SK-N-SH (cell line): ENCODE measurements around the gene PHKG1. TPM values are rescaled to one million over a fixed set of nuclear protein-coding genes. Genes with fewer than 3 reads are reported as not detected.

Source experiments
- CTCF ChIA-PET: fragments of 300-600, 350-600 bp; formaldehyde crosslinking; extraction: SDS; loops from one replicate; lab custom pipeline; 2021; lab: Yijun Ruan, JAX
- POLR2A ChIA-PET: fragments of 350-600 bp; sonication (Branson Sonifier 250); formaldehyde crosslinking; extraction: SDS; loops from one replicate; lab custom pipeline; 2020; ENCODE audit warnings: antibody characterized with exemption, inconsistent platforms; lab: Yijun Ruan, JAX
- DNase-seq: peaks from one replicate; pipeline ENCODE4 v3.0.0; 2012
- H2AFZ ChIP-seq: fragments of 200-600 bp; sonication (generic); 2 replicates; pipeline ENCODE4 v1.8.1; 2016; ENCODE audit warnings: antibody characterized with exemption, mild to moderate bottlenecking, low read depth
- H3F3A ChIP-seq: fragments of 200-600 bp; sonication (generic); replicated peaks from 2 replicates; pipeline ENCODE3; 2016; ENCODE audit warnings: antibody characterized with exemption, mild to moderate bottlenecking; ENCODE audit not compliant: insufficient read depth
- H3K27ac ChIP-seq, 2 experiments: fragments of 200-500 bp in 1 of 2; fragments of 200-600 bp in 1 of 2; sonication (Bioruptor generic) in 1 of 2; sonication (generic), shearing (Covaris generic) in 1 of 2; 2 replicates each; pipeline versions ENCODE4 v1.5.1 to v1.6.1; 2014 to 2016; ENCODE audit warnings: low read depth in 2 of 2, inconsistent platforms in 1 of 2, low read length in 1 of 2, mild to moderate bottlenecking in 1 of 2, mixed read lengths in 1 of 2
- H3K27me3 ChIP-seq: fragments of 200-600 bp; sonication (generic), shearing (Covaris generic); 2 replicates; pipeline ENCODE4 v1.6.1; 2016; ENCODE audit warnings: mixed run types; ENCODE audit not compliant: insufficient read depth
- H3K36me3 ChIP-seq, 2 experiments: fragments of 200-500 bp in 1 of 2; fragments of 200-600 bp in 1 of 2; sonication (Bioruptor generic) in 1 of 2; sonication (generic) in 1 of 2; replicated peaks in 1 of 2; 2 replicates each; pipeline versions ENCODE3 to v1.5.1; 2014 to 2016; ENCODE audit warnings: low read length in 1 of 2, mild to moderate bottlenecking in 1 of 2; ENCODE audit not compliant: insufficient read depth in 2 of 2, control insufficient read depth in 1 of 2
- H3K4me1 ChIP-seq, 2 experiments: fragments of 200-500 bp in 1 of 2; fragments of 200-600 bp in 1 of 2; sonication (Bioruptor generic) in 1 of 2; sonication (generic), shearing (Covaris generic) in 1 of 2; 2 replicates each; pipeline versions ENCODE4 v1.5.1 to v1.6.1; 2014 to 2016; ENCODE audit warnings: low read depth in 1 of 2, low read length in 1 of 2, mixed run types in 1 of 2; ENCODE audit not compliant: insufficient read depth in 2 of 2, control insufficient read depth in 1 of 2
- H3K4me2 ChIP-seq: fragments of 200-600 bp; sonication (generic), shearing (Covaris generic); 2 replicates; pipeline ENCODE4 v1.6.1; 2017; ENCODE audit warnings: mixed run types
- H3K4me3 ChIP-seq, 2 experiments: fragments of 200-500 bp in 1 of 2; fragments of 200-600 bp in 1 of 2; sonication (Bioruptor generic) in 1 of 2; sonication (generic), shearing (Covaris generic) in 1 of 2; 2 replicates each; pipeline versions ENCODE4 v1.5.1 to v1.8.1; 2014 to 2016; ENCODE audit warnings: low read depth in 2 of 2, inconsistent platforms in 1 of 2, low read length in 1 of 2, mild to moderate bottlenecking in 1 of 2, mixed read lengths in 1 of 2, moderate library complexity in 1 of 2
- H3K79me2 ChIP-seq: fragments of 200-600 bp; sonication (generic); 2 replicates; pipeline ENCODE4 v1.8.1; 2017; ENCODE audit warnings: mild to moderate bottlenecking; ENCODE audit not compliant: insufficient read depth
- H3K9ac ChIP-seq: fragments of 200-600 bp; sonication (generic); 2 replicates; pipeline ENCODE4 v1.6.1; 2017; ENCODE audit warnings: mixed run types
- H3K9me2 ChIP-seq: fragments of 200-600 bp; sonication (generic); 2 replicates; pipeline ENCODE4 v1.6.1; 2017; ENCODE audit warnings: mixed run types
- H3K9me3 ChIP-seq: fragments of 200-600 bp; sonication (generic); 2 replicates; pipeline ENCODE4 v1.6.1; 2017; ENCODE audit warnings: mixed run types, mild to moderate bottlenecking, moderate library complexity
- H4K20me1 ChIP-seq: fragments of 200-600 bp; sonication (generic); 2 replicates; pipeline ENCODE4 v1.6.1; 2017; ENCODE audit warnings: mild to moderate bottlenecking, mixed run types; ENCODE audit not compliant: insufficient read depth
- CTCF ChIP-seq: fragments of 200-600 bp; sonication (generic); IDR thresholded peaks from 2 replicates; pipeline ENCODE4 v1.6.1; 2017; ENCODE audit warnings: antibody characterized with exemption, mild to moderate bottlenecking, moderate library complexity
- ELF1 ChIP-seq: IDR thresholded peaks from 2 replicates; pipeline ENCODE4 v1.4.0; 2012
- EP300 ChIP-seq, 2 experiments: IDR thresholded peaks; 2 replicates each; pipeline versions ENCODE4 v1.4.0 to v1.6.1; 2012; ENCODE audit warnings: borderline replicate concordance in 1 of 2, low read depth in 1 of 2, low read length in 1 of 2
- EZH2phosphoT487 ChIP-seq: fragments of 200-600 bp; sonication (generic); IDR thresholded peaks from 2 replicates; pipeline ENCODE4 v1.6.1; 2017; ENCODE audit warnings: low read depth, mixed run types, mild to moderate bottlenecking, antibody characterized with exemption, moderate library complexity, borderline replicate concordance
- FOSL2 ChIP-seq: IDR thresholded peaks from 2 replicates; pipeline ENCODE4 v1.4.0; 2012; ENCODE audit warnings: low read depth, mild to moderate bottlenecking, moderate library complexity, borderline replicate concordance
- FOXM1 ChIP-seq: IDR thresholded peaks from 2 replicates; pipeline ENCODE4 v1.4.0; 2012; ENCODE audit warnings: low read depth, mild to moderate bottlenecking
- GATA2 ChIP-seq: sonication (generic); formaldehyde crosslinking; IDR thresholded peaks from 2 replicates; pipeline ENCODE4 v1.5.0; 2020; ENCODE audit warnings: mild to moderate bottlenecking, missing genetic modification reagents
- MAX ChIP-seq: IDR thresholded peaks from 2 replicates; pipeline ENCODE4 v1.4.0; 2012; ENCODE audit warnings: low read depth
- MEF2A ChIP-seq: IDR thresholded peaks from 2 replicates; pipeline ENCODE4 v1.4.0; 2012; ENCODE audit warnings: low read depth, borderline replicate concordance
- MXI1 ChIP-seq: IDR thresholded peaks from 2 replicates; pipeline ENCODE4 v1.6.1; 2012; ENCODE audit warnings: mild to moderate bottlenecking, low read depth, low read length, improper control_type of control experiment
- NFIC ChIP-seq: IDR thresholded peaks from 2 replicates; pipeline ENCODE4 v1.4.0; 2012; ENCODE audit warnings: borderline replicate concordance
- POLR2AphosphoS5 ChIP-seq: IDR thresholded peaks from 2 replicates; pipeline ENCODE4 v1.6.1; 2012; ENCODE audit warnings: low read depth, low read length
- RAD21 ChIP-seq: IDR thresholded peaks from 2 replicates; pipeline ENCODE4 v1.6.1; 2012; ENCODE audit warnings: mild to moderate bottlenecking, low read length
- SMC3 ChIP-seq: IDR thresholded peaks from 2 replicates; pipeline ENCODE4 v1.6.1; 2012; ENCODE audit warnings: low read depth, low read length, improper control_type of control experiment
- USF1 ChIP-seq: IDR thresholded peaks from 2 replicates; pipeline ENCODE4 v1.4.0; 2012; ENCODE audit warnings: low read depth, borderline replicate concordance
- USF2 ChIP-seq: fragments of 150-350 bp; IDR thresholded peaks from 2 replicates; pipeline ENCODE4 v1.6.1; 2017; ENCODE audit warnings: antibody characterized with exemption, low read length, low read depth, borderline replicate concordance
- WGBS: methylation state at CpG from one replicate; pipeline ENCODE4 v1.1.6; 2017; ENCODE audit warnings: low lambda C conversion rate; 5-methylcytosine and 5-hydroxymethylcytosine counted together
- polyA plus RNA-seq, 3 experiments: library from polyadenylated mRNA; depleted of rRNA; stranded (reverse); fragments of >200 nt; gene quantifications; 2 replicates each; pipeline ENCODE4 v1.2.3, GENCODE V29; 2012

Gene PHKG1
- polyA plus RNA-seq, 1 of the 3 experiments (the other 2 are of a cell fraction), result 2.5 TPM

- Histone ChIP-seq H3K27me3 (no peaks in the 10 kb centered on the region), H3K9me3 (no peaks in the 10 kb centered on the region), H3K4me3 (no peak overlapping the region), H3K27ac (no peak overlapping the region), H3K4me2 (no peak overlapping the region), H3K9me2 (no peaks in the 10 kb centered on the region), H3K4me1 (peaks cover 11 to 25% of the 10 kb centered on the region in 2 experiments; a peak in 3 of 4 replicates), H4K20me1 (no peaks in the 10 kb centered on the region), H3K9ac (no peak overlapping the region), H3F3A (peaks cover 8% of the 10 kb centered on the region), H3K36me3 (peaks cover 10 to 25% of the 10 kb centered on the region in 2 experiments), H3K79me2 (no peaks in the 10 kb centered on the region), H2AFZ (no peak overlapping the region)
- POLR2A ChIA-PET, result no interaction called here
- CTCF ChIA-PET, result interaction anchor here (0.9 to 3.4 kb wide), 5 partner anchors 15 to 114 kb away, joined by 3 to 30 read pairs (median 7); partner anchors contain the start of genes NIPSNAP2 and PHKG1
- 80% methylated on average over 1 of the region's 3 CpGs for WGBS
- DNase-seq, result no peak
- TF ChIP-seq CTCF (no peak), MEF2A (no peak), USF1 (no peak), MAX (no peak), FOXM1 (no peak), NFIC (no peak), EZH2phosphoT487 (no peak), FOSL2 (no peak), GATA2 (CRISPR knock-in tag) (no peak), USF2 (no peak)
Measured at GRCh38 chr7:56077681-56078080, 15.1 kb downstream of the PHKG1 start.

- Histone ChIP-seq H3K27ac (no peak overlapping the region), H3K36me3 (peaks cover 13 to 39% of the 10 kb centered on the region in 2 experiments), H3K79me2 (no peaks in the 10 kb centered on the region), H3K4me3 (no peak overlapping the region; a peak in 1 of 4 replicates), H3K9me3 (no peaks in the 10 kb centered on the region), H2AFZ (no peak overlapping the region), H3K9ac (no peak overlapping the region), H4K20me1 (no peaks in the 10 kb centered on the region), H3K9me2 (no peaks in the 10 kb centered on the region), H3F3A (peaks cover 10% of the 10 kb centered on the region), H3K4me1 (peaks cover 11 to 17% of the 10 kb centered on the region in 2 experiments; a peak in 3 of 4 replicates), H3K27me3 (no peaks in the 10 kb centered on the region), H3K4me2 (no peak overlapping the region)
- DNase-seq, result peak; percentile 88
- WGBS, result 24% methylated on average over 19 of the region's 19 CpGs
- CTCF ChIA-PET, result interaction anchor here (0.6 to 4.2 kb wide), 36 partner anchors 9 to 645 kb away, joined by 3 to 67 read pairs (median 5); partner anchors contain the start of genes CCT6A, CHCHD2, NIPSNAP2 and NUPR2
- POLR2A ChIA-PET, result interaction anchor here (1.2 to 1.4 kb wide), 2 partner anchors 9 to 23 kb away, joined by 5 to 7 read pairs; partner anchors contain the start of genes CCT6A, PSPH and SUMF2
- TF ChIP-seq NFIC, result peak; percentile 21; the same call in 1 of the 2 replicates
- TF ChIP-seq RAD21, result peak; percentile 99
- peak; percentile 47; the same call in 1 of the 2 replicates for TF ChIP-seq ELF1
- 0 out of 4 replicates have a peak, but pooled peaks of 1 of the 2 experiments have one; percentile 27 for TF ChIP-seq EP300 (IDR thresholded peaks at IDR 0.05; ENCODE audit: borderline replicate concordance in 1 of 2, low read depth in 1 of 2, low read length in 1 of 2)
- TF ChIP-seq MAX, result peak; percentile 32; the same call in 1 of the 2 replicates
- peak; percentile 99 for TF ChIP-seq CTCF
- TF ChIP-seq SMC3, result peak; percentile 87
- no peak for TF ChIP-seq FOSL2
- TF ChIP-seq POLR2AphosphoS5, result peak; percentile 17; the same call in 1 of the 2 replicates
- peak; percentile 97 for TF ChIP-seq MXI1
- TF ChIP-seq MEF2A, result no peak
Measured at GRCh38 chr7:56074371-56074791, 18.4 kb downstream of the PHKG1 start.
